ENCODE results near the gene AURKA. TPM values are rescaled to one million over a fixed set of nuclear protein-coding genes. Genes with fewer than 3 reads are reported as not detected.
A peak's percentile ranks its signal among the peaks of the same experiment; 100 is the strongest.

Gene AURKA
- total and polyA plus RNA-seq, 4 donors = 0.88 to 41.6 (median 2.7) TPM

- Histone ChIP-seq H3K27me3 (ENCODE audit: control insufficient read depth in 4 of 4, insufficient read depth in 4 of 4, low read length in 3 of 4) (no peaks in the 10 kb centered on the region), H3K4me3 (ENCODE audit: low read depth in 1 of 3, low read length in 3 of 3) (no peak overlapping the region), H3K9me3 (ENCODE audit: control insufficient read depth in 4 of 4, low read length in 3 of 4) (no peaks in the 10 kb centered on the region), H3K4me1 (ENCODE audit: control insufficient read depth in 4 of 4, insufficient read depth in 4 of 4, low read length in 3 of 4) (peaks cover 8 to 18% (median 11%) of the 10 kb centered on the region in 4 donors), H3K9ac (ENCODE audit: low read depth in 1 of 2, low read length in 2 of 2) (no peak overlapping the region), H3K27ac (ENCODE audit: low read depth in 1 of 2, low read length in 2 of 2) (no peak overlapping the region), H3K36me3 (ENCODE audit: control insufficient read depth in 4 of 4, insufficient read depth in 3 of 4, low read depth in 1 of 4, low read length in 3 of 4) (peaks cover 3 to 16% (median 11%) of the 10 kb centered on the region in 4 donors)
- DNase-seq (ENCODE audit: low spot score) = no peak
- WGBS = 95% methylated on average over 8 of the region's 8 CpGs
- TF ChIP-seq REST (IDR thresholded peaks at IDR 0.05) (no peak), FOXA1 (IDR thresholded peaks at IDR 0.05) (no peak), ZBTB33 (IDR thresholded peaks at IDR 0.05) (no peak), RAD21 (IDR thresholded peaks at IDR 0.05) (no peak), TAF1 (conservative IDR thresholded peaks at IDR 0.05) (no peak), GABPA (IDR thresholded peaks at IDR 0.05 in 1 of 2, conservative IDR thresholded peaks at IDR 0.05 in 1 of 2) (no peak), HNF4G (IDR thresholded peaks at IDR 0.05) (no peak), YY1 (IDR thresholded peaks at IDR 0.05) (no peak), CTCF (IDR thresholded peaks at IDR 0.05; ENCODE audit: low read depth, low read length, missing input control) (no peak), NR2F2 (IDR thresholded peaks at IDR 0.05) (no peak), RXRA (IDR thresholded peaks at IDR 0.05) (no peak), FOXA2 (IDR thresholded peaks at IDR 0.05) (no peak), SP1 (IDR thresholded peaks at IDR 0.05) (no peak), ATF3 (IDR thresholded peaks at IDR 0.05) (no peak), HNF4A (conservative IDR thresholded peaks at IDR 0.05) (no peak)
These were observed 30.1 kb downstream of the AURKA start for GRCh38 chr20:56361900-56362299.

- 94% methylated on average over 8 of the region's 8 CpGs for WGBS
- H3K4me3 ChIP-seq (ENCODE audit: low read depth in 1 of 3, low read length in 3 of 3) = no peak overlapping the region
These were observed 31.2 kb downstream of the AURKA start for GRCh38 chr20:56360908-56361205.

More at GRCh38 chr20:56360908-56361205, 31.2 kb downstream of the AURKA start:
- TF ChIP-seq FOXA1 (IDR thresholded peaks at IDR 0.05) (no peak), JUND (IDR thresholded peaks at IDR 0.05) (no peak), HNF4A (conservative IDR thresholded peaks at IDR 0.05) (no peak), YY1 (IDR thresholded peaks at IDR 0.05) (no peak), REST (IDR thresholded peaks at IDR 0.05) (no peak), HNF4G (IDR thresholded peaks at IDR 0.05) (no peak), ATF3 (IDR thresholded peaks at IDR 0.05) (no peak), TAF1 (conservative IDR thresholded peaks at IDR 0.05) (no peak)
- Histone ChIP-seq H3K9me3 (ENCODE audit: control insufficient read depth in 4 of 4, low read length in 3 of 4) (no peaks in the 10 kb centered on the region), H3K4me1 (ENCODE audit: control insufficient read depth in 4 of 4, insufficient read depth in 4 of 4, low read length in 3 of 4) (peaks cover 8 to 18% (median 11%) of the 10 kb centered on the region in 4 donors), H3K27me3 (ENCODE audit: control insufficient read depth in 4 of 4, insufficient read depth in 4 of 4, low read length in 3 of 4) (no peaks in the 10 kb centered on the region), H3K27ac (ENCODE audit: low read depth in 1 of 2, low read length in 2 of 2) (no peak overlapping the region), H3K36me3 (ENCODE audit: control insufficient read depth in 4 of 4, insufficient read depth in 3 of 4, low read depth in 1 of 4, low read length in 3 of 4) (peaks cover under 1 to 9% (median 3%) of the 10 kb centered on the region in 4 donors), H3K9ac (ENCODE audit: low read depth in 1 of 2, low read length in 2 of 2) (no peak overlapping the region)
- DNase-seq (ENCODE audit: low spot score) = peak; percentile 59

All from liver (tissue), 9 donors.